GM19035 (cell line): ENCODE data around the gene HOXC5.
A peak's percentile ranks its signal among the peaks of the same experiment; 100 is the strongest.

Experiments used
- ATAC-seq: cut with Tn5 transposase; IDR thresholded peaks from one replicate; pipeline ENCODE4 v1.9.1; 2021; ENCODE audit not compliant: unreplicated experiment

Gene HOXC5

GRCh38 chr12:54032627-54033100 lies at the start of gene HOXC5:
TSS of gene HOXC5 (plus strand) at chr12:54033050. CDS start at chr12:54033123, 73 bp downstream.
- ATAC-seq = no peak

GRCh38 chr12:53983568-53983949 lies 49.3 kb upstream of the HOXC5 start:
- ATAC-seq = no peak

GRCh38 chr12:53983950-53984572 lies 48.8 kb upstream of the HOXC5 start:
- ATAC-seq = no peak

- ATAC-seq = peak; percentile 53
Observed at GRCh38 chr12:53984901-53985691, 47.8 kb upstream of the HOXC5 start, which contains the start of gene HOXC10. TSS of gene HOXC10 (plus strand) at chr12:53985146. CDS start at chr12:53985260, 114 bp downstream.

GRCh38 chr12:53985692-53985993 lies 47.2 kb upstream of the HOXC5 start:
- no peak for ATAC-seq

GRCh38 chr12:53985994-53986685 lies 46.7 kb upstream of the HOXC5 start:
- ATAC-seq = no peak

GRCh38 chr12:53986686-53987483 lies 46.0 kb upstream of the HOXC5 start:
- ATAC-seq = no peak

GRCh38 chr12:53987787-53988230 lies 45.0 kb upstream of the HOXC5 start:
- ATAC-seq = no peak

GRCh38 chr12:53988541-53989226 lies 44.2 kb upstream of the HOXC5 start:
- no peak for ATAC-seq

GRCh38 chr12:53989227-53990113 lies 43.4 kb upstream of the HOXC5 start:
- ATAC-seq = no peak

- ATAC-seq = no peak
Observed at GRCh38 chr12:53990311-53991076, 42.4 kb upstream of the HOXC5 start.

- no peak for ATAC-seq
Observed at GRCh38 chr12:53991077-53991460, 41.8 kb upstream of the HOXC5 start.

- no peak for ATAC-seq
Observed at GRCh38 chr12:53992377-53992889, 40.4 kb upstream of the HOXC5 start.

- no peak for ATAC-seq
Observed at GRCh38 chr12:53993162-53994008, 39.5 kb upstream of the HOXC5 start.

GRCh38 chr12:53994009-53994263 lies 38.9 kb upstream of the HOXC5 start:
- no peak for ATAC-seq

- ATAC-seq = no peak
Observed at GRCh38 chr12:53994264-53995001, 38.4 kb upstream of the HOXC5 start.

GRCh38 chr12:53995002-53995377 lies 37.9 kb upstream of the HOXC5 start:
- ATAC-seq = no peak
